ENCODE results near the gene ATXN10.
"Not testable (repeated sequence)": the region's sequence is repeated elsewhere in the genome, so short reads cannot be mapped to it uniquely, and the experiment has no call there.

Gene ATXN10

DNA sequence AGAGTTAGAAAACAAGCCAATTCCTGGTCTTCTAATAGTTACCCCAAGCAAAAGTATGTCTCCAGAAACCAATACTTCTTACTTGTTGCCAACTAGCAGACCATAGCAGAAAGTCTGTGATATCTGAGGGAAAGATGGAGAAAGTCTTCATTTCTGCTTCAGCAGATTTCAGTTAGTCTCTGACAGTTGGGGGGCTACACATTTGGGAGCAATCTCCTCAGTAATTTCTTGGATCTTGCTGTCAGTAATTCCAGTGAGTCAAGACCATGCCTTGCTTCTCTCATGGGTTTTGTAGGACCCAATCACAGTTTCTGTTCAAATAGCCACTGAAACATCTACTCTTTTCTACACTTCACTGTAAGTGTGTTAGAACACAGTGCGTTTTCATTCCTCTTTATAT lies 118.8 kb downstream of the ATXN10 start:
- DNase-seq = no peak

DNA sequence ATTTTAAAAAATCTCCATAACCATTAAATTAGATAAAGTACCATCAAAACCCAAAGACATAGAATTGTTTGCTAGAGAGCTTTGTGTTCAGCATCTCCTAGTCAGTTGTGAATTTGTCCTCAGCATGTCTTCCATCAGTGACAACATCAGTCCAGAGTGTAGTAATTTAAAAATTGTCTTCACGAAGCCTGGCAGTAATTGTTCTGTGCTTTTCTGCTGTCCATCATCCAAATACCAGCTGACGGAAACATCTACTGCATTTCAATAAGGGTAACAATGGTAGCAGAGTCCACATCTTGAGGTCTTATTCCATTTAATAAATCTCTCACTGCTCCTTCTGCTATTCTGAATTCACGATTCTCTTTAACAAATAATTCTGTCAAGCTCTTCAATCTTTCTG lies 121.5 kb downstream of the ATXN10 start:
- DNase-seq = no peak

DNA sequence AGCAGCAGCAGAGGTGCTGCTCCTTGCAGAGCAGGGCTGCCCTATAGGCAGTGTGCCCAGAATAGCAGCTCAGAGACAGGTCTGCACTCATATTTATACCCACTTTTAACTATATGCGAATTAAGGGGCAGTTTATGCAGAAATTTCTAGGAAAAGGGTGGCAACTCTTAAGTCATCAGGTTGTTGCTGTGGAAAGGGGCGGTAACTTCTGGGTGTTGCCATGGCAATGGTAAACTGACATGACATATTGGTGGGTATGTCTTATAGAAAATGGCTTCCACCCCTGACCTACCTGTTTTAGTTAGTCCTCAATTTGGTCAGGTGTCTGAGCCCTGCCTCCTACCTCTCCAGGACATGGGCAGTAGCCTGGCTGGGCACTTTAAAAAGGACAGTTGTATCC lies 122.3 kb downstream of the ATXN10 start:
- DNase-seq = no peak

DNA sequence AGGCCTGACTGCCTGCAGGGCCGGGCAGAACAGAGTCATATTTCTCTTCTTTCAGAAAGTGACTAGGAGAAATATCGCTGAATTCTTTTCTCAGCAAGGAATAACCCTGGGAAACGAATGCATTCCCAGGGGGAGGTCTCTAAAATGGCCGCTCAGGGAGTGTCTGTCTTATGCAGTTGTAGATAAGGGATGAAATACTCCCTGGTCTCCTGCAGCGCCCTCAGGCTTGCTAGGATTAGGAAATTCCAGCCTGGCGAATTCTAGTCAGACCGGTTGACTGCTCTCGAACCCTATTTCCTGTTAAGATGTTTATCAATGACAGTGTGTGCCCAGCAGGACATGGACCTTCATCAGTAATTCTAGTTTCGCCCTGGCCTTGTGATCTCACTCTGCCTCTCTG lies 124.4 kb downstream of the ATXN10 start:
- DNase-seq = not testable (repeated sequence)

DNA sequence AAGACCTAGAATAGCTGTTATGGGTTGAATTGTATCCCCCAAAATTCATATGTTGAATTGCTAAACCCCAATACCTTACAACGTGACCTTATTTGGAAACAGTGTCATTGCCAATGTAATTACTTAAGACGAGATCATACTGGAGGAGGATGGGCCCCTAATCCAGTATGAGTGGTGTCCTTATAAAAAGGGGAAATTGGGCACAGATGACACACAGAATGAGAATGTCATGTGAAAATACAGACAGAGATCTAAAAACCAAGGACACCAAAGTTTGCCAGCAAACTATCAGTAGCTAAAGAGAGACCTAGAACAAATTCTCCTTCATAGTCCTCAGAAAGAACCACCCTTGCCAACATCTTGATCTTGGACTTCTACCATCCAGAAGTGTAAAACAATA lies 127.7 kb downstream of the ATXN10 start:
- no peak for DNase-seq

DNA sequence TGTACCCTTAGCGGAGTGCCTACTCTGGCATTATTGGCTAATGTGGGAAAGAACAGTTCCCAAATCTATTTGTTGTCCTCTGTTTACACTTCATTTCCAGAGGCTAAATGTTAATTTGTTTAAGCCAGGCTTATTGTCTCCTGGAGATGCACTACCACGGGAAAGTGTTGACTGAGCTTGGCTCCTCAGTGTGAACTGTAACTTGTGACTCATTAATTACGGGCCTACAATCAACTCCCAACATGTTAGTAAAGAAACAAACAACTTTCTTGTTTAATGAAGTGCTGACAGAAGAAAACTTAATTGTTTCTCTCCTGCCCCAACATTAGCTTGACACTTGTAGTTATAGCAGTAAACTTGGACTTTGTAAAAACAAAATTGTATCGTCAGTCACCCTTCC lies 130.4 kb downstream of the ATXN10 start:
- no peak for DNase-seq

DNA sequence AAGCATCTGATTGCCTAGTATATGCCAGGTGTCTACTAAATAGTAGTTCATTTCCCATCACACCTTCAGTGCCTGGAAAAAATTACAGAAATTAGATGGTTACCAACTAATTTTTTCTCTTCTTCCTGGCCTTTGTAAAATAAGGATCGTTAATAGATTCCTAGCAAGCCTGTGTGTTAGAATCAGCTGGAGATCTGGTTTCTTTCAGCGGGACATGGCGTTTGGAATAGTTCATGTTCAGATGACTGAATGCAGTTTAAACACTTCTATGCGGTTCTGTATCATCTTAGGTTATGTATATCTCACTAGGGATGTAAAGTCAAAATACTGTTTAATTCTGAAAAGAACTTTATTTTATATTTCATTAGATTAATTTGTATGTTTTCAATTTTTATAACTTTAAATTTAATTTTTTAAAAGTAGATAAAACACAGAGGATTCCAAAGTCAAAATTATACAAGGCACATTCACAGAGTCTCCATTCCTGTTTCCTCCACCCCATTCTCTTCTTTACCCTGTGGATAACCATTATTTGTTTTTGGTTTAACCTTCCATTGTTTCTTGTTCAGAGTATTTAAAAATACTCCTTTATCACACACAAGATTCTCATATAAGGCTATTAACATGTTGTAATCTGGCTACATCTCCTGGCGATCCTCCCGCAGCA lies 132.8 kb downstream of the ATXN10 start:
- no peak for DNase-seq

DNA sequence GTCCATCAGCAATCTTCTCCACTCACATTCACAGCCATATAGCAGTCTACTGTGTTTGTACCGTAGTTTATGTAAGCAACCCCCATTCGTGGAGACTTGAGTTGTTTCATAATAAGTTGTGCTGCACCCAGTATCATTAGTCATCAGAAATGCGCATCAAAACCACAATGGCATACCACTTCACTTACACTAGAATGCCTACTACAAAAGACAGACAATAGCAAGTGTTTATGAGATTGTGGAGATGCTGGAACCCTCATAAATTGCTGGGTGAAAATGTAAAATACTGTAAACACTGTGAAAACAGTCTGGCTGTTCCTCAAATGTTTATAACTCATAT lies 133.3 kb downstream of the ATXN10 start:
- no peak for DNase-seq

DNA sequence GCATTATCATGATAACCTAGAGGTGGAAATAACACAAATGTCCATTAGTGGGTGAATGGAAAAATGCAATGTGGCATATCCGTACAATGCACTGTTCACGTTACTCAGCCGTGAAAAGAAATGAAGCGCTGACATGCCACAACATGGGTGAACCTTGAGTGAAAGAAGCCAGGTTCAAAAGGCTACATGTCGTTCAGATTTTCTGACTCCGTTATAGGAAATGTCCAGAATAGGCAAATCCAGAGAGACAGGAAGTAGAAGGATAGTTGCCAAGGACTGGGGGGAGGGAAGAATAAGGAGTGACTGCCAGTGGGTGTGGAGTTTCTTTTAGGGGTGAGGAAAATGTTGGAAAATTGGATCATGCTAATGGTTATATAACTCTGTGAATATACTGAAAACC lies 133.8 kb downstream of the ATXN10 start:
- DNase-seq = no peak

DNA sequence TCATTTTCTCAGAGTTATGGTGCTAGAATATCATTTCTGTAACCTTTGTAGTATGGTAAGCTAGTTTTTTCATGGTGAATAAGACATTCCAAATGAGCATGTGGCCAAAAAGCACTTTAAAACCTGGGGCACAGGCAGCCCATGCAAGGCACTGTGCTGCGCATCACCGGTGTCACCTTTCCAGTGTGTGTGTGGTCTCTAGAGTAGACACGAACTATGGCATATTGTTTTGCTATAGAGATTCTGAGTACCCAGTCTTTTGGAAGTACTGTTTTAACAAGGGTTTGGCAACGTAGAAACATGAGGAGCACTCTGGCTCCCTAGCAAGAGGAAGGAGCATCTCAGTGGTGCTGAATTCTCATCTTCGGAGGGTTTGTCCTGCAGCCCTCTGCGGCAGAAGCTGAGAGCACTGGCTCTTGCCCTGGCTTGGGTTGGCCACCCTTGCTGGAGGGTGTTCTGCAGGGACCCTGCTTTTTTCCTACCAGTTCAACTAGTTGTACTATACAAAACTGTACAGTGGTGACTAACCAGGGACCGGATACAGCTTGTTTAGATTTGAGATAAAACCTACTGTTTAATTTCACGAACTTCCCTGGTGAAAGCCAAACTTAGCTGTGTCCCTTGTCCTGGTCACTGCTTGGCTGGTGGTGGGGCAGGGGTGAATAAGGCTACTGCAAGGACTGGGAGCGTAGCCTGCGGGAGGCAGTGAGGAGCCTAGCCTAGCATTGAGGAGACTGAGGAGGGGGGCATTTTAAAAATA lies 135.7 kb downstream of the ATXN10 start:
- DNase-seq = no peak

DNA sequence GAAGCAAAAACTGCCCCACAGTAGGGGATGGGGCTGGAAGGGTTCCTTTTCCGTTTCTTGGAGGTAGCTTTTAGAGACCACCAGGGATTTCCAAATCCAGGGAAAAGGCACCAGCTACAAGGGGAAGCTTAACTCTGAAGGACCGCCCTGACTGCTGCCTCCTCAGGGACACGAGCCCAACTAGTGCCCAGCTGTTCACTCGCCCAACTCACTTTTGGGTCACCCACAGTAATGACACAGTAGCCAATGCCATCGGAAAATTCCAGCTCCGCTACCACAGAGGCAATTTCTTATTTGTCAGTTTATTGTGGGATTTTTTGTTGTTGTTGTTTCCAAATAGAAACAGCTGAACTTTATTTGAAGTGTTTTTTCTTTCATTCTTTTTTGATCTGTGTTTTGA lies 141.3 kb downstream of the ATXN10 start:
- no peak for DNase-seq

DNA sequence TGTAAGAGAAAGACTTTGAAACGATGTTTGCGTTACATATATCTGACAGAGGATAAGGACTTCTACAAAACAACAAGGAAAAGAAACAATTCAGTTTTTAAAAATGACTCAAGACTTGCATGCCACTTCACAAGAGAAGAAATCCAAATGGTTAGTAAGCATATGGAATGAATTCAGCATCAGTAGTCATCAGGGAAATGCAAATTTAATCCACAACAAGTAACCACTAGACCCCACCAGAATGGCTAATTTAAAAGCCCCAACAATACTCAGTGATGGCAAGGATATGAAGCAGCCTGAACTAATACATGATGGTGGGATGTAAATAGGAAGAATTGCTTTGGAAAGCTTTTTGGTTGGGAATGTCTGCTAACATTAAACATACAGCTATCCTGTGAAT lies 142.6 kb downstream of the ATXN10 start:
- no peak for DNase-seq

DNA sequence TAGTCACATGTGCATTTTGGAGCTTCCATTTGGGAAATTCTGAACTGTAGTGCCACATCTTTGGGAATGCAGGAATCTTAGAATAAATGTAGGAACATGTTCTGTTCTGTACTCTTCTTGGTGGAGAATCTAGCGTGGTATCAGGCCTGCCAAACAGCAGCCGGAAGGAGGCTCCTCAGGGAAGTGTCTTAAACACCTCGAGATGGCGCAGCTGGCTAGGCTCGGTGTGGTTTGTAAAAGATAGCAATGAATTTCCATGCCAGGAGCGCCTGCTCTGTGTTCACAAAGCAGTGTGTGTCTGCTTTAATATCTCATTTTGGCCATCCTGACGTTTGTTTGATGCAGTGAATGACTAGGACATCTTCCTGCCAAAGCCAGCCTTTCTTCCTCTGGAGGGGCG lies 145.1 kb downstream of the ATXN10 start:
- no peak for DNase-seq

DNA sequence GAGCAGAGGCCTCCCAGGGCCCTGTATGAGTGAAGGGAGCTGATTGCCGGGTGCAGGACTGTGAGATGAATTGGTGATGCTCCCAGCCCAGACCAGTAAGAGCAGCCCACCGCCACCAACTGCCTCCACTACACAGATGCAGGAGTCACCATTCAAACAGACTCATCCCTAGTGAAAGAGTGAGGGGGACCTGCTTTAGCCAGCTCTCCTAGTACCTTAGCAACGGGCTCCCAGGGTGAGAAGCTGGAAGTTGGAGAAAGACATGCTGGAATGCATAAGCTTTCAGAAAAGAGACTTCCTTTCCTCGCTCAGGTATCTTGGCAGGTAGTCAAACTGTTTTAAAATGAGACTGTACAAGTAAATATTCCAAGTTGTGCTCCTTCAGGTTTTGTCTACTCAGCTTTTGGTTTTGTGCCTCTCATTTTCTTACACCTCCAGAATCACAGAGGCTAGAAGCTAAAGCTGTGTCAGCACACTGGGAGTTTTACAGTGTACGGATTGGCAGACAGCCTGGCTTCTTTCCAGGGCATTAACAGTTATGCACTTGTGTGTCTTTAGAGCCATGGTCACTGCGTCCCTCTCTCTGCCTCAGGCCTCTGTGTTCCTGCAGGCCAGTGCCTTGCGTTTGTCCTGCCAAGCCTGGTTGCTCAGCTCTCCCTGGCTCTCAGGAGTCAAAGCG lies 146.2 kb downstream of the ATXN10 start:
- no peak for DNase-seq

DNA sequence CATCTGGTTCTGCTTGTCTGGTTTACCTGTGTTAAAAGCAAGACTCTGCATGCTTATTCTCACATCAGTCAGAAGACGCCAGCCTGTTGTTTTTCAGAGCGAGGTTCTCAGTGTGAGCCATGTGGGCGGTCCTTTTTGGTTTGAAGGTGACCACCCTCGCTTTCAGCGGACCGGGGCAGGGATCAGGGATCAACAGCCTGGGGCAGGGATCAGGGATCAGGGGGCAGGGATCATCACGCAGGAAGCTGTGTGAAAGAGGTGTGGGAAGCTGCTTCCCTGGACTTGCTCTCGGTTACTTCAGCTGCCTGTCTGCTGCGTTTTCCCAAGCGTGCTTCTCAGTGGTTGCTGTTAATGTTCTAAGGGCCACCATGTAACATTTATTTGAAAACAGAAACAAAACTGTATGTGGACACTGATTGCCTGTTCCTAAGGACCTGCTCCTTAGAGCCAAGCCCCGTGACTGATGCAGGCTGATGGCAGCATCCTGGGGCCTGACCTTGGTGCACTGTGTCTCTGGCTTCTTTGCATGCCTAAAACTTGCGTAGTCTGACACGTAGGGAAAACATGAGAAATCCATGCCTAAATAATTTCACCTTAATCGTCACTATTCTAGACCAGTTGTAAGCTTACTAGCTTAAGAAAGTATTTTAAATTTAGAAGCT lies 146.9 kb downstream of the ATXN10 start:
- DNase-seq = no peak

DNA sequence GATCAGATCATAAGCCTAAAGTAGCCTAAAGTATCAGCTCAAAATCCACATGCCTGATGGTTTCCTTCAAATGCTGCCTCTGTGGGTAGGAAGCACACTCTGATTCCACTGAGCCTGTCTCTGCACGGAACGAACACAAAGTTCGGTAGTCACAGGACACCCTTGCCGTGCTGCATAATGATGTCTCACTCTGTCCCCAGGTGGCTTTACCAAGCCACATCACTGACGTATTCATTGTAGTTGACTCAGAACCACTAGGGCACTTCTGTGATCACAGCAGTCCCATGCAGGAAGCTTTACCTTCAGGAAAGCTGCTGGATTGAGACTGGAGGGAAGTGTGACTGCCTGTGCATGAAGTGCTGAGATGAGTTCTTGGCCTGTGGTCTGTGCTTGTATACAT lies 147.7 kb downstream of the ATXN10 start:
- no peak for DNase-seq

DNA sequence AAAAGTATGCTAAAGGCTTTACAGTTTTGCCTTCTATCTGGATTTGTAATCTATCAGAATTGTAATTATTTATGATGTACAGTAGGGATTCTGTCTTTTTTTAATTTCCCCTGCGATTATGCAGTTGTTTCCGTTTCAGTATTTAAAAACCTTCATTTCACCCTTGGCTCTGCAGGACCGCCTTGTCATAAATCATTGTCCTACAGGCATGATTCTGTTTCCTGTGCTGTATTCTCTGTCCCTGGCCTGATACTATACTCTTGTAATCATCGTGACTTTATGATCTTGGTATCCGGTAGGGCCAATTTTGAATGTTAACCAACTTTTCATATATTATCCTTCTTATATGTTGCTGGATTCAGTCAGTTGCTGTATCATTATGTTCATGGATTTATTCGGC lies 151.7 kb downstream of the ATXN10 start:
- DNase-seq = no peak

DNA sequence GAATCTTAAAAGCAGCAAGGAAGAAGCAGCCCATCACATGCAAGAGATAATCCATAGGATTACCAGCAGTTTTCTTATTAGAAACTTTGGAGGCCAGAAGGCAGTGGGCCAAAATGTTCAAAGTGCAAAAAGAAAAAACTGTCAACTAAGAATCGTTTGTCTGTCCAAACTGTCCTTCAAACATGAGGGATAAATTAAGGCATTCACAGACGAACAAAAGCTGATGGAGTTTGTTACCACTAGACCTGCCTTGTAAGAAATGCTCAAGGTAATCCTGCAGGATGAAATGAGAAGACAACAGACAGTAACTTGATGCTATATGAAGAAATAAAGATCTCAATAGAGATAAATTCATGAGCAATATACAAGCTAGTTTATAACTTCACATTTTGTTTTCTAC lies 154.9 kb downstream of the ATXN10 start:
- DNase-seq = no peak

DNA sequence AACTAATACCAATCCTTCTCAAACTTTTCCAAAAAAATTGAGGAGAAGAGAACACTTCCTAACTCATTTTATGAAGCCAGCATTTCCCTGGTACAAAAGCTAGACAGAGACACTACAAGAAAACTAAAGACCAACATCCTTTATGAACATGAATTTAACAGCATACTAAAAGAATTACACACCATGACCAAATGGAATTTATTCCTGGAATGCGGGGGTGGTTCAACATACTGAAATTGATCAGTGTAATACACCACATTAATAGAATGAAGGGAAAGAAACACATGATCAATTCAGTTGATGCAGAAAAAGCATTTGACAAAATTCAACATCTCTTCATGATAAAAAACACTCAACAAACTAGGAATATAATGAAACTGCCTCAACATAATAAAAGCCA lies 157.2 kb downstream of the ATXN10 start:
- no peak for DNase-seq

DNA sequence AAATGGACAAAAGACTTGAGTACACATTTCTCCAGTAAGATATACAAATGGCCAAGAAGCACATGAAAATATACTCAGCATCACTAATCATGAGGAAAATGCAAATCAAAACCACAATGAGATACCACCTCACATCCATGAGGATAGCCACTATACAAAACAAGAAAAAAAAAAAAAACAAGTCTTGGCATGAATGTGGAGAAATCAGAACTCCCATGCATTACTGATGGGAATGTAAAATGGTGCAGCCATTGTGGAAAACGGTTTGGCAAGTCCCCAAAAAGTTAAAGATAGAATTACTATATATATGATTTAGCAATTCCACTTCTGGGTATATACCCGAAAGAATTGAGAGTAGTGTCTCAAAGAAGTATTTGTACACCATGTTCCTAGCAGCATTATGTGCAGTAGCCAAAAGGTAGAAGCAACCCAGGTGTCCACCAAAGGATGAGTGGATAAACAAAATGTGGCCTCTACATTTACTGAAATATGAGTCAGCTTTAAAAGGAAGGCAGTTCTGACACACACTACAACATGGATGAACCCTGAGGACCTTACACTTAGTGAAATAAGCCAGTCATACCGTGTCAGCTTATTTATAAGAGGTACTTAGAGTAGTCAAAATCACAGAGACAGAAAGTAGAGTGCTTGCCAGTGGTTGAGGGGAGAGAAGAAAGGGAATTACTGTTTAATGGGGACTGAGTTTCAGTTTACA lies 159.1 kb downstream of the ATXN10 start:
- no peak for DNase-seq

DNA sequence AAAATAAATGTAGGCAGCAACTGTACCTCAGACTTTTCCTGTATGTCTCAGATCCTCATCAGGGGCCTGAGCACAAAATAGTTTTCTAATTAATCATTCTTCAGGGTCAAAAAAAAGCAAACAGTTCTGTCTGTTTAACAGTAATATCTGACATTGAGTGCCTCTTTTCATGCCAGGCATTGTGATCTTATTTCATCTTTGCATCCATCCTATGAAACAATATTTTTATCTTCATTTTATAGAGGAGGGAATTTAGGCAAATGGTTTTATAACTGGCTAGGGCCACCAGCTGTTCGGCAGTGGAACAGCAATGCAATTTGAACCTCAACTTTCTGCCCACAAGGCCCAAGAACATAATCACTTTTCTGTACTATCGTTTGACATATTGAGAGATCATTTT lies 159.8 kb downstream of the ATXN10 start:
- DNase-seq = no peak

DNA sequence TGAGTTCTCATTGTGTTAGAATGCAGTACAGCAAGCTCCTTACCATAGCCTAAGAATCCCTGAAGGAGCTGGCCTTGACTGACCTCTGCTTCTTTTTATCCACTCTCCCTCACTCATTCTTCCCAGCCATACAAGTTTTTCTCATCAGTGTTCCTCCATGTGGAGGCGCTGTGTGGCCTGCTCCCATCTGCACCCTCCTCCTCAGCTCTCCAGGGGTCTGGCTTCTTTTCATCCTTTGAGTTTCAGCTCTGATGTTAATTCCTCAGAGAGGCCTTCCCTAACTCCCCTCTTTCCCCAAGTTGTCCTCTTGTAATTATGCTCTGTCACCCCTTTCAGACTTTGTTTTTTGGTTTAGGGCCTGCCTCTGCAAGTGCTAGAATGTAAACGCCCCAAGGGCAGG lies 160.5 kb downstream of the ATXN10 start:
- DNase-seq = no peak

DNA sequence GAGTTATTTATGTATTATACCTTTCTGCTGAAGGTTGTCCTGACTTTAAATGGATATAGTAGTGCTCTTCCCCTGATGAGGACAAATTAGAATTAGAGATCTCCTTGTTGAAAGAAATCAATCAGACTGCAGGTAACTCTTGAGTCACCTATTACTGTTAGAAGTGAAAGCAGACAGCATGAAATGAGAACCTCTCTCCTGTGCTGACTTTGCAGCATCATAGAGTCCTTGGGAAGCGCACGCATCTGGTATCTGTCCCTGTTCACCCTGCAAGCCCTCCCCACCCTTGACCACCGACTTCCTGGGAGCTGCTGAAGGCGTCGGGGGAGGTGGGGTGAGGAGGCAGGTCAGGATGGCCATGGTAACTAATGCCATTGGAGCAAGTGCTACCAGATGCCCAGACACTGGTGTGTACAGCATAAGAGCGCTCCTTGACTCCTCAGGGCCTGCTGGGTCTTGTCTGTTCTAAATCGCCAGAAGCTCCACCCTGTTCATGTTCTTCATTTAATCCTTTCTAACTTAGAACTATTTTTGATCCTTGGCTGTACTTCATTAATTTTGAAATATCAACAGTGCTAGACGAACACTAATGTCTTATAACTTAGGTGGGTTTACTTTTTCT lies 161.4 kb downstream of the ATXN10 start:
- DNase-seq = no peak
